ENCODE results near the gene CAT.

Gene CAT

GRCh38 chr11:34461215-34461614, 22.5 kb downstream of the CAT start:
- FAIRE-seq: no peak

GRCh38 chr11:34464591-34465051, 25.9 kb downstream of the CAT start:
- FAIRE-seq: no peak

GRCh38 chr11:34466802-34467488, 28.2 kb downstream of the CAT start:
- FAIRE-seq: peak; percentile 74

- no peak for FAIRE-seq
Observed at GRCh38 chr11:34468209-34468841, 29.6 kb downstream of the CAT start.

- FAIRE-seq: no peak
Observed at GRCh38 chr11:34473603-34474169, 35.0 kb downstream of the CAT start.

- no peak for FAIRE-seq
Observed at GRCh38 chr11:34475656-34476055, 36.9 kb downstream of the CAT start.

GRCh38 chr11:34476849-34477248, 38.1 kb downstream of the CAT start:
- FAIRE-seq: no peak

- FAIRE-seq: no peak
Observed at GRCh38 chr11:34478845-34479663, 40.3 kb downstream of the CAT start.

GRCh38 chr11:34480314-34480713, 41.6 kb downstream of the CAT start:
- no peak for FAIRE-seq

- FAIRE-seq: no peak
Observed at GRCh38 chr11:34481307-34481706, 42.6 kb downstream of the CAT start.

GRCh38 chr11:34483106-34483874, 44.6 kb downstream of the CAT start:
- no peak for FAIRE-seq

GRCh38 chr11:34487430-34487829, 48.7 kb downstream of the CAT start:
- no peak for FAIRE-seq

- FAIRE-seq: no peak
Observed at GRCh38 chr11:34488855-34489557, 50.3 kb downstream of the CAT start.

GRCh38 chr11:34490304-34490703, 51.6 kb downstream of the CAT start:
- FAIRE-seq: no peak

GRCh38 chr11:34492806-34493414, 54.2 kb downstream of the CAT start:
- peak; percentile 90 for FAIRE-seq

- FAIRE-seq: no peak
Observed at GRCh38 chr11:34493468-34493867, 54.7 kb downstream of the CAT start.

GRCh38 chr11:34493926-34494595, 55.3 kb downstream of the CAT start:
- no peak for FAIRE-seq

GRCh38 chr11:34495239-34495723, 56.5 kb downstream of the CAT start:
- FAIRE-seq: no peak

GRCh38 chr11:34495724-34496377, 57.1 kb downstream of the CAT start:
- no peak for FAIRE-seq
